ENCODE measurements around the gene HSD17B12. TPM values are rescaled to one million over a fixed set of nuclear protein-coding genes. Genes with fewer than 3 reads are reported as not detected.

The HSD17B12 gene
- total and polyA plus RNA-seq, 9 donors = 27.7 to 95.7 (median 57.3) TPM

DNA sequence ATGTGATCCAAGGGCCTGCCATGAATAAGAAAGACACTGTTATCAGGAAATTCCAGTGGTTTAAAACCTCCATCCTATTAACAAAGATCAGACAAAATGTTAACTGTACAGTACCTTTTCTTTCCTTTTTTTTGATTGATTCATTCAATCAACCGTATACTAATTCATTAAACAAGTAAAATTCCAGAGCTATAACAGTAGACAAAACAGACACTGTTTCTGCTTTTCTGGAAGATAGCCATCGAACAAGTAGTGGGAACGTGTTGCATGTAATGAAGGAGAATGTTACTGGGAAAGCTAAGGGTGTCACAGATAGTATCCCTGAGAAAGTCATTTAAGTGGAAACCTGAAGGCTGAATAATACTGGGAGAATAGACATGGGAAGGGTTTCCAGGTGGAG is 126.4 kb downstream of the HSD17B12 start:
- intact Hi-C loops (cut with DNase I) = loop anchor here in 1 of 4 donors (10.0 kb wide), 1 partner anchor 302 kb away; no protein-coding TSS in a partner anchor
- TF ChIP-seq POLR2A (IDR thresholded peaks at IDR 0.05) (no peak), EP300 (IDR thresholded peaks at IDR 0.05) (no peak)
- TF ChIP-seq, protein P1, sequence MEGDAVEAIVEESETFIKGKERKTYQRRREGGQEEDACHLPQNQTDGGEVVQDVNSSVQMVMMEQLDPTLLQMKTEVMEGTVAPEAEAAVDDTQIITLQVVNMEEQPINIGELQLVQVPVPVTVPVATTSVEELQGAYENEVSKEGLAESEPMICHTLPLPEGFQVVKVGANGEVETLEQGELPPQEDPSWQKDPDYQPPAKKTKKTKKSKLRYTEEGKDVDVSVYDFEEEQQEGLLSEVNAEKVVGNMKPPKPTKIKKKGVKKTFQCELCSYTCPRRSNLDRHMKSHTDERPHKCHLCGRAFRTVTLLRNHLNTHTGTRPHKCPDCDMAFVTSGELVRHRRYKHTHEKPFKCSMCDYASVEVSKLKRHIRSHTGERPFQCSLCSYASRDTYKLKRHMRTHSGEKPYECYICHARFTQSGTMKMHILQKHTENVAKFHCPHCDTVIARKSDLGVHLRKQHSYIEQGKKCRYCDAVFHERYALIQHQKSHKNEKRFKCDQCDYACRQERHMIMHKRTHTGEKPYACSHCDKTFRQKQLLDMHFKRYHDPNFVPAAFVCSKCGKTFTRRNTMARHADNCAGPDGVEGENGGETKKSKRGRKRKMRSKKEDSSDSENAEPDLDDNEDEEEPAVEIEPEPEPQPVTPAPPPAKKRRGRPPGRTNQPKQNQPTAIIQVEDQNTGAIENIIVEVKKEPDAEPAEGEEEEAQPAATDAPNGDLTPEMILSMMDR (IDR thresholded peaks at IDR 0.05) = no peak
- H3K27me3 ChIP-seq = no peaks in the 10 kb centered on the region
- H3K4me3 ChIP-seq = no peak overlapping the region
- no peak overlapping the region for H3K27ac ChIP-seq
- WGBS, 3 donors = 27 to 51% (median 37%) methylated on average over 3 of the region's 3 CpGs
- H3K36me3 ChIP-seq = no peaks in the 10 kb centered on the region
- no peaks in the 10 kb centered on the region for H3K9me3 ChIP-seq
- DNase-seq = no peak
- no peaks in the 10 kb centered on the region for H3K4me1 ChIP-seq (ENCODE audit: insufficient read depth)

DNA sequence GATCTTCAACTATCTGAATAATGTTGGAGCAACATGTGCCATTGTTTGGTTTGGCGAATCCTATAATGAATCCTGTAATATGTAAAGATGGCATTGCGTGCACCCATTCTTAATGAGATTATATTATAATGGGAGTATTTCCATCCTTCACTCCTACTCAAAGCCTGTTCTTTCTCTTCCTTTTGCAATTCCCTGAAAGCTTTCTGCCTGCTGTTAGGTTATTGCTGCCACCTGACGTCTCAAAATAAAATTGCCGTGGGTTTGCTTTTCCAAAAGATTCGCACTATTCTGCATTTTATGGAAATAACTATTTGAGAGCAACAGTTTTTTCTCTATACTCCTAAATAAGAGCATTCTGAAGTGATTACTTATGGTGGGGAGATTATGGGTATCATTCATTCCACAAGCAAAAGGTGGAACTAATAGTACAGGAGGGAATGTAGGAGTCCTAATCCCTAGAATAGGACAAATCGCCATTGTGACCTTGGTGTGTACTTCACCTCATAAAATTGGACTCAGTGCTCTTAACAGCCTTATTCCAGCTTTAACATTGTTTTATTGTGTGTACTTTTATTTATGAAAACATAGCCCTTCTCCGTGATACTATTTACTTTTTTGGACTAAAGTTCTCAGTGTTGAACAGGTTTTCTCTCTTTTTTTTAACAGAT is 130.5 kb downstream of the HSD17B12 start:
- no peaks in the 10 kb centered on the region for H3K27me3 ChIP-seq

DNA sequence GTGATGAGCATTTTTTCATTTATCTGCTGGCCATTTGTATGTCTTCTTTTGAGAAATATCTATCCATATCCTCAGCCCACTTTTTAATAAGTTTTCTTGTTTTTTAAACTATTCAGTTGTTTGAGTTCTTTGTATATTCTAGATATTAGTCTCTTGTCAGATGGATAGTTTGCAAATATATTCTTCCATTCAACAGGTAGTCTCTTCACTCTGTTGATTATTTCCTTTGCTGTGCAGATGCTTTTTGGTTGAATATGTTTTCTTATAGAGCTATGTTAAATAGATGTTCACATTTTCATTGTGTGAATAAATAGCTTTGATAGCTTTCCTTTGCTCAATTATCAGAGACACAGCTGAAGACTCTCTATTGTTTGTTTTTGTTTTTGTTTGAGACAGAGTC is 131.9 kb downstream of the HSD17B12 start:
- intact Hi-C loops (cut with DNase I) = loop anchor here in 1 of 4 donors (10.0 kb wide), 1 partner anchor 238 kb away; no protein-coding TSS in a partner anchor
- no peak for DNase-seq
- Histone ChIP-seq H3K36me3 (no peaks in the 10 kb centered on the region), H3K9me3 (no peaks in the 10 kb centered on the region), H3K4me1 (ENCODE audit: insufficient read depth) (no peaks in the 10 kb centered on the region), H3K27me3 (no peaks in the 10 kb centered on the region), H3K4me3 (no peak overlapping the region), H3K27ac (no peak overlapping the region)
- TF ChIP-seq POLR2A (IDR thresholded peaks at IDR 0.05) (no peak), EP300 (IDR thresholded peaks at IDR 0.05) (no peak)
- TF ChIP-seq, protein P1 (IDR thresholded peaks at IDR 0.05) = no peak

More for the DNA sequence above, 130.5 kb downstream of the HSD17B12 start:
- Histone ChIP-seq H3K4me1 (ENCODE audit: insufficient read depth) (no peaks in the 10 kb centered on the region), H3K27ac (no peak overlapping the region), H3K4me3 (no peak overlapping the region), H3K36me3 (no peaks in the 10 kb centered on the region), H3K9me3 (no peaks in the 10 kb centered on the region)
- no peak for DNase-seq
- intact Hi-C loops (cut with DNase I) = loop anchor here in 1 of 4 donors (10.0 kb wide), 1 partner anchor 236 kb away; no protein-coding TSS in a partner anchor
- WGBS, 3 donors = 29 to 47% (median 40%) methylated on average over 7 of the region's 7 CpGs
- TF ChIP-seq EP300 (IDR thresholded peaks at IDR 0.05) (no peak), POLR2A (IDR thresholded peaks at IDR 0.05) (no peak)
- TF ChIP-seq, protein P1 (IDR thresholded peaks at IDR 0.05) = peak in 1 of 3 donors; percentile 10

DNA sequence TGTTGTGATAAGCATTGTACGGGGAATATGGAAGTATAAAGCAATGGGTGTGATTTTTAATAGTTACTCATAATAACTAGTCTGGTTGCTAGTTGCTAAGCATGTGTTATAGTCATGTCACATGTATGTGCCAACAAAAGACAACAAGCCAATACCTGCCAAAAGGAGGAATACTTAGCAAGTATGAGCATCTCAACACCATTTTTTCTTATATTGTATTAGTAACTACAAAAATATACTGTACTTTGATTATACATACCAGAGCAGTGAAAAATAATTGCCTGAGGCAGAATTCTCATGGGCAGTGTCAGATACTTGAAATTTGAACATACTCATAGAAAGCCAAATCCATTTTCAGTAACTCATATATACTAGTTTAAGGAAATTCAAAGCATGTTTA is 137.7 kb downstream of the HSD17B12 start:
- Histone ChIP-seq H3K27ac (no peak overlapping the region), H3K36me3 (no peaks in the 10 kb centered on the region), H3K27me3 (no peaks in the 10 kb centered on the region), H3K9me3 (no peaks in the 10 kb centered on the region), H3K4me1 (ENCODE audit: insufficient read depth) (no peaks in the 10 kb centered on the region), H3K4me3 (no peak overlapping the region)
- intact Hi-C loops (cut with DNase I) = loop anchor here in 1 of 4 donors (10.0 kb wide), 1 partner anchor 243 kb away; no protein-coding TSS in a partner anchor
- DNase-seq = no peak
- WGBS, 3 donors = 88 to 93% (median 92%) methylated on average over 1 of the region's 1 CpG
- no peak for TF ChIP-seq EP300 (IDR thresholded peaks at IDR 0.05)
- TF ChIP-seq, protein P1 (IDR thresholded peaks at IDR 0.05) = no peak
- no peak for TF ChIP-seq POLR2A (IDR thresholded peaks at IDR 0.05)

All from ovary (tissue), 9 donors.